GM23248 (cell line): ENCODE data around the gene RAB1A. TPM values are rescaled to one million over a fixed set of nuclear protein-coding genes. Genes with fewer than 3 reads are reported as not detected.

Experiments used
- DNase-seq: peaks from one replicate; pipeline ENCODE4 v3.0.0-alpha.2; 2015
- H2AFZ ChIP-seq: fragments of 200-600 bp; sonication (generic); 2 replicates; pipeline ENCODE4 v1.6.1; 2016; ENCODE audit warnings: antibody characterized with exemption
- H3F3A ChIP-seq: fragments of 200-600 bp; sonication (generic); 2 replicates; pipeline ENCODE4 v1.6.1; 2016; ENCODE audit warnings: mild to moderate bottlenecking, antibody characterized with exemption, mixed run types; ENCODE audit not compliant: insufficient read depth
- H3K27ac ChIP-seq: fragments of 200-600 bp; sonication (generic); 2 replicates; pipeline ENCODE4 v1.5.1; 2016; ENCODE audit warnings: mild to moderate bottlenecking
- H3K27me3 ChIP-seq: fragments of 200-600 bp; sonication (generic); replicated peaks from 2 replicates; pipeline ENCODE4 v1.6.1; 2016; ENCODE audit warnings: mild to moderate bottlenecking; ENCODE audit not compliant: insufficient read depth
- H3K36me3 ChIP-seq: fragments of 200-600 bp; sonication (generic); 2 replicates; pipeline ENCODE4 v1.6.1; 2016; ENCODE audit warnings: low read depth, mild to moderate bottlenecking
- H3K4me1 ChIP-seq: fragments of 200-600 bp; sonication (generic); 2 replicates; pipeline ENCODE4 v1.6.1; 2016; ENCODE audit warnings: mild to moderate bottlenecking; ENCODE audit not compliant: insufficient read depth
- H3K4me2 ChIP-seq: fragments of 200-600 bp; sonication (generic); one replicate; pipeline ENCODE4 v1.6.1; 2016; ENCODE audit warnings: mild to moderate bottlenecking; ENCODE audit not compliant: unreplicated experiment
- H3K4me3 ChIP-seq: fragments of 200-600 bp; sonication (generic); 2 replicates; pipeline ENCODE4 v1.5.1; 2016; ENCODE audit warnings: mild to moderate bottlenecking
- H3K79me2 ChIP-seq: fragments of 200-600 bp; sonication (generic); 2 replicates; pipeline ENCODE4 v1.6.1; 2016; ENCODE audit warnings: mild to moderate bottlenecking; ENCODE audit not compliant: insufficient read depth
- H3K9ac ChIP-seq: fragments of 200-600 bp; sonication (generic); 2 replicates; pipeline ENCODE4 v1.6.1; 2016; ENCODE audit warnings: mild to moderate bottlenecking
- H3K9me2 ChIP-seq: fragments of 200-600 bp; sonication (generic); 2 replicates; pipeline ENCODE4 v1.6.1; 2016; ENCODE audit warnings: mixed run types, mild to moderate bottlenecking, moderate library complexity; ENCODE audit not compliant: insufficient read depth
- H3K9me3 ChIP-seq: fragments of 200-600 bp; sonication (generic); one replicate; pipeline ENCODE4 v1.6.1; 2017; ENCODE audit warnings: low read depth
- H4K20me1 ChIP-seq: fragments of 200-600 bp; sonication (generic); 2 replicates; pipeline ENCODE4 v1.6.0; 2016; ENCODE audit not compliant: insufficient read depth
- EZH2 ChIP-seq: fragments of 200-600 bp; sonication (generic); IDR thresholded peaks from 2 replicates; pipeline ENCODE4 v1.6.1; 2018; ENCODE audit warnings: antibody characterized with exemption, mild to moderate bottlenecking; ENCODE audit not compliant: insufficient read depth, poor library complexity, severe bottlenecking
- EZH2phosphoT487 ChIP-seq: fragments of 200-600 bp; sonication (generic); IDR thresholded peaks from 2 replicates; pipeline ENCODE4 v1.6.1; 2018; ENCODE audit warnings: antibody characterized with exemption, moderate library complexity, mild to moderate bottlenecking, low read depth; ENCODE audit not compliant: insufficient read depth
- WGBS, 2 experiments: methylation state at CpG; one replicate each; pipeline ENCODE4 v1.1.6; 2015 to 2017; ENCODE audit warnings: low lambda C conversion rate in 2 of 2, low coverage in 1 of 2; ENCODE audit errors: missing lambda C conversion rate in 2 of 2; 5-methylcytosine and 5-hydroxymethylcytosine counted together
- in situ Hi-C: fragments of 300-500 bp; cut with MboI; formaldehyde crosslinking; loops from 2 replicates; pipeline ENCODE4 v1.15.0; 2020
- polyA plus RNA-seq: library from polyadenylated mRNA; unstranded; fragments of >200 nt; fragmentation: Nextera tagmentation; extraction: Ambion mirVana; gene quantifications from 2 replicates; pipeline ENCODE4 v1.2.1, GENCODE V29; 2016
- total RNA-seq: library from RNA; depleted of rRNA; stranded (reverse); fragments of >200 nt; shearing (Covaris generic); gene quantifications from 2 replicates; pipeline ENCODE4 v1.2.3, GENCODE V29; 2014

The RAB1A gene
- total and polyA plus RNA-seq, 2 experiments from 2014 or later, result 119 to 303 TPM

DNA sequence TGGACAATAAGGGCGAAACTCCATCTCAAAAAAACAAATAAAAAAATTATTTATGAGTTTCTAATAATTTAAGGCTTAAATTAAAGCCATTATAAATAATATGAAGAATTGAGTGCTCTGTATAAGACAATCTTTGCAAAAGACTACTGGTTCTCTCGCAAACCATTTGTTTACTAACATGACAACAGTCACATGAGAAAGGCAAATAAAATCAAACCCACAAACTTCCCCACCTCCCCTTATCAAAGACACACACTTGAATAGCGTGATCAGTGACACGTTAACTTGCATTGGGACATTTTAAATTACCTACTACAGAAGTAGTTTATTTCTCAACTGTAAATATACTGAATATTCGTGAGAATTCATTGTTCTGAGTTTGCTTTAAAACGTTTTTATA, 21.1 kb downstream of the RAB1A start:
- no peaks in the 10 kb centered on the region for H3K27me3 ChIP-seq
- DNase-seq, result no peak
- no peak overlapping the region for H3K27ac ChIP-seq
- H3K9me3 ChIP-seq, result no peaks in the 10 kb centered on the region
- no peak overlapping the region for H3K4me3 ChIP-seq
- peaks cover 85% of the 10 kb centered on the region for H4K20me1 ChIP-seq
- no peak for TF ChIP-seq EZH2phosphoT487
- TF ChIP-seq EZH2, result no peak
- no peaks in the 10 kb centered on the region for H3K4me1 ChIP-seq
- no peak overlapping the region for H2AFZ ChIP-seq
- in situ Hi-C loops, result no loop called here
- H3F3A ChIP-seq, result peaks cover 15% of the 10 kb centered on the region; the same call in 1 of the 2 replicates
- peaks cover 100% of the 10 kb centered on the region for H3K79me2 ChIP-seq
- no peaks in the 10 kb centered on the region for H3K9me2 ChIP-seq
- peaks cover 8% of the 10 kb centered on the region for H3K36me3 ChIP-seq
- 90 to 96% methylated on average over 6 of the region's 6 CpGs for WGBS, 2 experiments
- no peak overlapping the region for H3K4me2 ChIP-seq
- no peak overlapping the region for H3K9ac ChIP-seq

GRCh38 chr2:65107530-65107929, 22.4 kb downstream of the RAB1A start:
- H3K4me1 ChIP-seq, result no peaks in the 10 kb centered on the region
- H3K4me2 ChIP-seq, result no peak overlapping the region
- no peaks in the 10 kb centered on the region for H3K9me3 ChIP-seq
- no peak for TF ChIP-seq EZH2
- no peak for TF ChIP-seq EZH2phosphoT487
- peaks cover 23% of the 10 kb centered on the region; the same call in 1 of the 2 replicates for H3F3A ChIP-seq
- H3K27ac ChIP-seq, result no peak overlapping the region
- peaks cover 19% of the 10 kb centered on the region for H3K36me3 ChIP-seq
- DNase-seq, result no peak
- H2AFZ ChIP-seq, result no peak overlapping the region
- no peak overlapping the region for H3K4me3 ChIP-seq
- H3K79me2 ChIP-seq, result peaks cover 100% of the 10 kb centered on the region
- no peak overlapping the region for H3K9ac ChIP-seq
- in situ Hi-C loops, result no loop called here
- WGBS, 2 experiments, result 91 to 93% methylated on average over 5 of the region's 5 CpGs
- peaks cover 74% of the 10 kb centered on the region for H4K20me1 ChIP-seq
- no peaks in the 10 kb centered on the region for H3K27me3 ChIP-seq
- no peaks in the 10 kb centered on the region for H3K9me2 ChIP-seq

GRCh38 chr2:65103013-65103715, 26.7 kb downstream of the RAB1A start:
- in situ Hi-C loops, result no loop called here
- Histone ChIP-seq H3F3A (peaks cover 28% of the 10 kb centered on the region; the same call in 1 of the 2 replicates), H3K4me1 (0 out of 2 replicates have a peak, but pooled peaks cover 2% of the 10 kb centered on the region), H3K9ac (no peak overlapping the region), H3K27ac (no peak overlapping the region), H3K27me3 (no peaks in the 10 kb centered on the region), H2AFZ (no peak overlapping the region), H3K9me2 (no peaks in the 10 kb centered on the region), H3K36me3 (peaks cover 49% of the 10 kb centered on the region), H3K9me3 (no peaks in the 10 kb centered on the region), H3K4me2 (no peak overlapping the region), H3K4me3 (no peak overlapping the region), H3K79me2 (peaks cover 100% of the 10 kb centered on the region), H4K20me1 (peaks cover 37% of the 10 kb centered on the region)
- no peak for DNase-seq
- WGBS, 2 experiments, result 61 to 62% methylated on average over 6 of the region's 6 CpGs
- TF ChIP-seq EZH2phosphoT487 (no peak), EZH2 (no peak)

- H2AFZ ChIP-seq, result no peak overlapping the region
- no peak overlapping the region for H3K4me2 ChIP-seq
- H3K79me2 ChIP-seq, result peaks cover 100% of the 10 kb centered on the region
- H3K27me3 ChIP-seq, result no peaks in the 10 kb centered on the region
- WGBS, 2 experiments, result 93 to 99% methylated on average over 3 of the region's 3 CpGs
- no peak overlapping the region for H3K4me3 ChIP-seq
- peaks cover 67% of the 10 kb centered on the region for H3K36me3 ChIP-seq
- H3F3A ChIP-seq, result peaks cover 32% of the 10 kb centered on the region; the same call in 1 of the 2 replicates
- H3K9me3 ChIP-seq, result no peaks in the 10 kb centered on the region
- in situ Hi-C loops, result no loop called here
- peaks cover 17% of the 10 kb centered on the region; the same call in 1 of the 2 replicates for H3K4me1 ChIP-seq
- H3K9me2 ChIP-seq, result no peaks in the 10 kb centered on the region
- no peak overlapping the region for H3K27ac ChIP-seq
- no peak for DNase-seq
- H3K9ac ChIP-seq, result no peak overlapping the region
- TF ChIP-seq EZH2 (no peak), EZH2phosphoT487 (no peak)
- H4K20me1 ChIP-seq, result peaks cover 34% of the 10 kb centered on the region
These were observed 28.8 kb downstream of the RAB1A start for GRCh38 chr2:65101071-65101470.

DNA sequence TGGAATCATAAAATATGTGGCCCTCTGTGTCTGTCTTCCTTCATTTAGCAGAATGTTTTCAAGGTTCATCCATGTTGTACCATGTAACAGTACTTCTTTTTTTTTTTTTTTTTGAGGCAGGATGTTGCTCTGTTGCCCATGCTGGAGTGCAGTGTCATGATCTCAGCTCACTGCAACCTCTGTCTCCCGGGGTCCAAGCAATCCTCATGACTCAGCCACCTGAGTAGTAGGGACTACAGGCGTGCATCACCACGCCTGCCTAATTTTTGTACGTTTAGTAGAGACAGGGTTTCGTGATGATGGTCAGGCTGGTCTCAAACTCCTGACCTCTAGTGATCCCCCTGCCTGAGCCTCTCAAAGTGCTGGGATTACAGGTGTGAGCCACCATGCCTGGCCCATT, 31.2 kb downstream of the RAB1A start:
- H3K79me2 ChIP-seq, result peaks cover 100% of the 10 kb centered on the region
- WGBS, 2 experiments, result 71 to 80% methylated on average over 5 of the region's 5 CpGs
- no peak overlapping the region for H3K9ac ChIP-seq
- peak; percentile 31 for DNase-seq
- no peak overlapping the region for H3K4me3 ChIP-seq
- TF ChIP-seq EZH2phosphoT487 (no peak), EZH2 (no peak)
- H3K9me3 ChIP-seq, result no peaks in the 10 kb centered on the region
- peaks cover 20% of the 10 kb centered on the region for H4K20me1 ChIP-seq
- H2AFZ ChIP-seq, result no peak overlapping the region
- in situ Hi-C loops, result no loop called here
- peaks cover 28% of the 10 kb centered on the region; the same call in 1 of the 2 replicates for H3F3A ChIP-seq
- no peak overlapping the region for H3K4me2 ChIP-seq
- peaks cover 17% of the 10 kb centered on the region; the same call in 1 of the 2 replicates for H3K4me1 ChIP-seq
- peaks cover 75% of the 10 kb centered on the region for H3K36me3 ChIP-seq
- no peaks in the 10 kb centered on the region for H3K9me2 ChIP-seq
- H3K27ac ChIP-seq, result peak overlapping the region; percentile 62; the same call in 1 of the 2 replicates
- no peaks in the 10 kb centered on the region for H3K27me3 ChIP-seq
